Activated T-helper 1 cell treated with anti-CD3 and anti-CD28 coated beads, Interleukin-12 subunit alpha, Interleukin-12 subunit beta, Interleukin-2, Interleukin-4 antibody, amounts not matched to agents 30 ng/mL and 10 ng/mL and 1 ng/mL, durations not matched to agents 14 hours and 24 hours and 36 hours (primary cell): Measurements from ENCODE around the gene RNF224. TPM values are rescaled to one million over a fixed set of nuclear protein-coding genes. Genes with fewer than 3 reads are reported as not detected.

Source experiments
- DNase-seq: peaks from one replicate; pipeline ENCODE4 v3.0.0; 2021; ENCODE audit warnings: low spot score
- H3K27ac Mint-ChIP-seq: one replicate; pipeline ENCODE4 v1.8.0; 2021; ENCODE audit warnings: mild to moderate bottlenecking, mixed read lengths
- H3K27me3 Mint-ChIP-seq: one replicate; pipeline ENCODE4 v1.8.0; 2022; ENCODE audit warnings: mild to moderate bottlenecking, moderate library complexity, mixed read lengths; ENCODE audit not compliant: insufficient read depth
- H3K36me3 Mint-ChIP-seq: one replicate; pipeline ENCODE4 v1.8.0; 2021; ENCODE audit warnings: low read depth, mixed read lengths
- H3K4me1 Mint-ChIP-seq: one replicate; pipeline ENCODE4 v1.8.0; 2021; ENCODE audit warnings: low read depth, mixed read lengths
- H3K4me3 Mint-ChIP-seq: one replicate; pipeline ENCODE4 v1.8.0; 2021; ENCODE audit warnings: mild to moderate bottlenecking, moderate library complexity, mixed read lengths
- H3K9me3 Mint-ChIP-seq: one replicate; pipeline ENCODE4 v1.8.0; 2021; ENCODE audit warnings: mixed read lengths
- intact Hi-C: fragments of 100-400 bp; cut with micrococcal nuclease; formaldehyde crosslinking; loops from one replicate; pipeline ENCODE4 v1.15.1; 2024
- total RNA-seq: library from RNA; stranded (reverse); gene quantifications from 2 replicates; pipeline ENCODE4 v1.2.3, GENCODE V29; 2022

The RNF224 gene
- total RNA-seq, 1 donor from 2014 or later, result 0.29 TPM

- DNase-seq, result no peak
- Mint-ChIP-seq H3K27me3 (no peaks in the 10 kb centered on the region), H3K9me3 (no peaks in the 10 kb centered on the region), H3K36me3 (peaks cover 12% of the 10 kb centered on the region), H3K4me3 (no peak overlapping the region), H3K27ac (no peak overlapping the region), H3K4me1 (peaks cover 5% of the 10 kb centered on the region)
- intact Hi-C loops, result no loop called here
These were observed 39.5 kb downstream of the RNF224 start for GRCh38 chr9:137266585-137267453.

GRCh38 chr9:137267933-137268355 lies 40.6 kb downstream of the RNF224 start:
- Mint-ChIP-seq H3K9me3 (no peaks in the 10 kb centered on the region), H3K36me3 (peaks cover 11% of the 10 kb centered on the region)
- intact Hi-C loops, result no loop called here

GRCh38 chr9:137268538-137269201 lies 41.4 kb downstream of the RNF224 start:
- no peak overlapping the region for H3K4me3 Mint-ChIP-seq
- H3K27ac Mint-ChIP-seq, result no peak overlapping the region
- intact Hi-C loops, result no loop called here

More at GRCh38 chr9:137267933-137268355, 40.6 kb downstream of the RNF224 start:
- Mint-ChIP-seq H3K27me3 (no peaks in the 10 kb centered on the region), H3K27ac (no peak overlapping the region), H3K4me3 (no peak overlapping the region), H3K4me1 (peaks cover 5% of the 10 kb centered on the region)
- no peak for DNase-seq

GRCh38 chr9:137269231-137269772 lies 42.0 kb downstream of the RNF224 start:
- peaks cover 5% of the 10 kb centered on the region for H3K4me1 Mint-ChIP-seq
- H3K27me3 Mint-ChIP-seq, result no peaks in the 10 kb centered on the region
- H3K4me3 Mint-ChIP-seq, result no peak overlapping the region
- H3K9me3 Mint-ChIP-seq, result no peaks in the 10 kb centered on the region
- no peak for DNase-seq
- intact Hi-C loops, result no loop called here
- H3K27ac Mint-ChIP-seq, result no peak overlapping the region
- peaks cover 11% of the 10 kb centered on the region for H3K36me3 Mint-ChIP-seq

More at GRCh38 chr9:137268538-137269201, 41.4 kb downstream of the RNF224 start:
- Mint-ChIP-seq H3K27me3 (no peaks in the 10 kb centered on the region), H3K9me3 (no peaks in the 10 kb centered on the region), H3K36me3 (peaks cover 11% of the 10 kb centered on the region), H3K4me1 (peaks cover 5% of the 10 kb centered on the region)
- no peak for DNase-seq

GRCh38 chr9:137270929-137271695 lies 43.8 kb downstream of the RNF224 start:
- H3K27ac Mint-ChIP-seq, result peak overlapping the region; percentile 65
- H3K4me1 Mint-ChIP-seq, result peaks cover 10% of the 10 kb centered on the region
- intact Hi-C loops, result no loop called here

GRCh38 chr9:137271696-137272076 lies 44.4 kb downstream of the RNF224 start:
- H3K4me1 Mint-ChIP-seq, result peaks cover 11% of the 10 kb centered on the region
- no peak overlapping the region for H3K27ac Mint-ChIP-seq
- DNase-seq, result no peak
- H3K9me3 Mint-ChIP-seq, result no peaks in the 10 kb centered on the region
- intact Hi-C loops, result no loop called here
- peaks cover 13% of the 10 kb centered on the region for H3K36me3 Mint-ChIP-seq
- H3K4me3 Mint-ChIP-seq, result no peak overlapping the region
- H3K27me3 Mint-ChIP-seq, result no peaks in the 10 kb centered on the region

More at GRCh38 chr9:137270929-137271695, 43.8 kb downstream of the RNF224 start:
- DNase-seq, result no peak
- no peaks in the 10 kb centered on the region for H3K9me3 Mint-ChIP-seq
- peaks cover 13% of the 10 kb centered on the region for H3K36me3 Mint-ChIP-seq
- no peak overlapping the region for H3K4me3 Mint-ChIP-seq
- H3K27me3 Mint-ChIP-seq, result no peaks in the 10 kb centered on the region

- Mint-ChIP-seq H3K36me3 (peaks cover 13% of the 10 kb centered on the region), H3K9me3 (no peaks in the 10 kb centered on the region), H3K4me1 (peaks cover 15% of the 10 kb centered on the region), H3K27me3 (no peaks in the 10 kb centered on the region), H3K4me3 (no peak overlapping the region), H3K27ac (no peak overlapping the region)
- intact Hi-C loops, result no loop called here
- DNase-seq, result no peak
These were observed 45.2 kb downstream of the RNF224 start for GRCh38 chr9:137272241-137273094.

- Mint-ChIP-seq H3K4me3 (no peak overlapping the region), H3K27ac (no peak overlapping the region), H3K36me3 (peaks cover 10% of the 10 kb centered on the region), H3K9me3 (no peaks in the 10 kb centered on the region), H3K4me1 (peaks cover 15% of the 10 kb centered on the region), H3K27me3 (no peaks in the 10 kb centered on the region)
- DNase-seq, result no peak
- intact Hi-C loops, result no loop called here
These were observed 45.8 kb downstream of the RNF224 start for GRCh38 chr9:137273095-137273490.

- no peak for DNase-seq
- Mint-ChIP-seq H3K27ac (no peak overlapping the region), H3K9me3 (no peaks in the 10 kb centered on the region), H3K27me3 (no peaks in the 10 kb centered on the region), H3K36me3 (peaks cover 6% of the 10 kb centered on the region), H3K4me1 (peaks cover 15% of the 10 kb centered on the region), H3K4me3 (no peak overlapping the region)
- intact Hi-C loops, result no loop called here
These were observed 46.5 kb downstream of the RNF224 start for GRCh38 chr9:137273611-137274320.

- H3K27ac Mint-ChIP-seq, result no peak overlapping the region
- peak overlapping the region; percentile 59 for H3K4me3 Mint-ChIP-seq
- H3K36me3 Mint-ChIP-seq, result peaks cover 6% of the 10 kb centered on the region
- H3K4me1 Mint-ChIP-seq, result peaks cover 15% of the 10 kb centered on the region
- H3K9me3 Mint-ChIP-seq, result no peaks in the 10 kb centered on the region
- H3K27me3 Mint-ChIP-seq, result no peaks in the 10 kb centered on the region
- intact Hi-C loops, result no loop called here
- no peak for DNase-seq
These were observed 47.9 kb downstream of the RNF224 start for GRCh38 chr9:137275203-137275587.

GRCh38 chr9:137275588-137276472 lies 48.5 kb downstream of the RNF224 start:
- peak overlapping the region; percentile 59 for H3K4me3 Mint-ChIP-seq
- intact Hi-C loops, result no loop called here

More at GRCh38 chr9:137275588-137276472, 48.5 kb downstream of the RNF224 start:
- H3K9me3 Mint-ChIP-seq, result no peaks in the 10 kb centered on the region
- H3K4me1 Mint-ChIP-seq, result peaks cover 15% of the 10 kb centered on the region
- DNase-seq, result no peak
- peak overlapping the region; percentile 67 for H3K27ac Mint-ChIP-seq
- H3K27me3 Mint-ChIP-seq, result no peaks in the 10 kb centered on the region
- H3K36me3 Mint-ChIP-seq, result peaks cover 6% of the 10 kb centered on the region
